ENCODE measurements around the gene PKNOX2.

Gene PKNOX2

DNA sequence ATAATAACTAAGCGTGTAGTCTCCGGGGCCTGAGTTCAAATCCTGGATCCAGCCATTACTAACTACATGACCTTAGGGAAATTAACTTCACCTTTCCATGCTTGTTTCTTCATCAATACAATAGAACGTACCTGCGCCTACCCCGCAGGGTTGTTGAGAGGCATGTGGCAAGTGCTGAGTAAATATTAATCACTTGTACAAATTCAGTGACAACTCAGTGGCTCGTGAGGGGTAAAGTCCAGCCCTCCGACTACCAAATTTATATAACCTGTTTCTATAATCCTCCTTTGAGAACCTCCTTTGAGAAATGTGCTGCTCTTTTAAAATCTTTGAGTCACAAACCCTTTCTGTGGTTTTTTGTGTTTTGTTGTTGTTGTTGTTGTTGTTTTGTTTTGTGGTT is 281.7 kb downstream of the PKNOX2 start:
- H3K9ac ChIP-seq (ENCODE audit: low read length in 5 of 5) = no peak overlapping the region
- H3K4me3 ChIP-seq (ENCODE audit: low read depth in 1 of 5, low read length in 5 of 5) = no peak overlapping the region
- no peak overlapping the region for H3K27ac ChIP-seq (ENCODE audit: low read depth, low read length)
- H3K36me3 ChIP-seq (ENCODE audit: control insufficient read depth in 5 of 5, insufficient read depth in 5 of 5, low read length in 5 of 5) = peaks cover 0 to 24% (median 4%) of the 10 kb centered on the region in 5 donors
- H3K9me3 ChIP-seq (ENCODE audit: control insufficient read depth in 5 of 5, low read length in 5 of 5) = no peaks in the 10 kb centered on the region
- H3K4me1 ChIP-seq (ENCODE audit: control insufficient read depth in 5 of 5, insufficient read depth in 5 of 5, low read length in 5 of 5) = peaks cover 0 to 15% (median 12%) of the 10 kb centered on the region in 5 donors
- no peaks in the 10 kb centered on the region for H3K27me3 ChIP-seq (ENCODE audit: control insufficient read depth in 5 of 5, insufficient read depth in 4 of 5, low read length in 5 of 5)

DNA sequence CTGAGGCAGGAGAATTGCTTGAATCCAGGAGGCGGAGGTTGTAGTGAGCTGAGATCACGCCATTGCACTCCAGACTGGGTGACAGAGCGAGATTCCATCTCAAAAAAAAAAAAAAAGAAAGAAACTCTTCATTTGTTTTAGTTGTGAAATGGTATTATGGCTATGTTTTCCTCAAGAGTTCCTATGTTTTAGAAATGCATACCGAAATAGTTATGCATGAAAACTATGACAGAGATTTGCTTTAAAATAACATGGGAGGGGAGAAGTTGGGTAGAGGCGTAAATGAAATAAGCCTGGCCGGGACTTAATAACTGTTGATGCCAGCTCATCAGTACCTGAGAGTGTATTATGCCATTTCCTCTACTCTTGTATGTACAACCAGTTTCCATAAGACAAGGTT is 283.2 kb downstream of the PKNOX2 start:
- H3K9me3 ChIP-seq (ENCODE audit: control insufficient read depth in 5 of 5, low read length in 5 of 5) = no peaks in the 10 kb centered on the region
- peaks cover 0 to 24% (median 4%) of the 10 kb centered on the region in 5 donors for H3K36me3 ChIP-seq (ENCODE audit: control insufficient read depth in 5 of 5, insufficient read depth in 5 of 5, low read length in 5 of 5)
- H3K4me1 ChIP-seq (ENCODE audit: control insufficient read depth in 5 of 5, insufficient read depth in 5 of 5, low read length in 5 of 5) = peaks cover 0 to 24% (median 13%) of the 10 kb centered on the region in 5 donors
- no peak overlapping the region for H3K27ac ChIP-seq (ENCODE audit: low read depth, low read length)
- no peak overlapping the region for H3K9ac ChIP-seq (ENCODE audit: low read length in 5 of 5)
- no peak overlapping the region for H3K4me3 ChIP-seq (ENCODE audit: low read depth in 1 of 5, low read length in 5 of 5)
- no peaks in the 10 kb centered on the region for H3K27me3 ChIP-seq (ENCODE audit: control insufficient read depth in 5 of 5, insufficient read depth in 4 of 5, low read length in 5 of 5)

DNA sequence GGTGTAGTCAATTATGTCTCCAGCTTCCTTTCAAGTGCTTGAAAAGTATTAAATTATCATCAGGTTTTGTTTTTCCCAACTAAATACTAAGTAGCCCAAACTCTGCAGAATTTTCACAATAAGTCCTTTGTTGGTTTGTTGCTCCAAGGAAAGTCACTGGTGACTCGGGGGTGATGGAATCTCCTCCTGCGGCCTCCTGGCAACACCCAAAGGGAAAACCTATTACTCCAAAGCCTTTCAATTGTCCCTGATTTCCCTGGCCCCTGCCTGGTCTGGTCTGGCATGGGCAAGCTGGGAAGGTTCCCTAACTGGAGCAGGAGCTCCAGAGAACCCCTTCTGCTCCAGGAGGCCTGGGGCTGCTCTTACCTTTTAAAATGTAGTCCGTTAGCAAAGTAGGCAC is 283.6 kb downstream of the PKNOX2 start:
- Histone ChIP-seq H3K27ac (ENCODE audit: low read depth, low read length) (no peak overlapping the region), H3K27me3 (ENCODE audit: control insufficient read depth in 5 of 5, insufficient read depth in 4 of 5, low read length in 5 of 5) (no peaks in the 10 kb centered on the region), H3K4me3 (ENCODE audit: low read depth in 1 of 5, low read length in 5 of 5) (no peak overlapping the region), H3K36me3 (ENCODE audit: control insufficient read depth in 5 of 5, insufficient read depth in 5 of 5, low read length in 5 of 5) (peaks cover 0 to 24% (median 4%) of the 10 kb centered on the region in 5 donors), H3K9me3 (ENCODE audit: control insufficient read depth in 5 of 5, low read length in 5 of 5) (no peaks in the 10 kb centered on the region), H3K4me1 (ENCODE audit: control insufficient read depth in 5 of 5, insufficient read depth in 5 of 5, low read length in 5 of 5) (peaks cover 0 to 20% (median 10%) of the 10 kb centered on the region in 5 donors), H3K9ac (ENCODE audit: low read length in 5 of 5) (no peak overlapping the region)

GRCh38 chr11:125449565-125449964 is 285.0 kb downstream of the PKNOX2 start:
- Histone ChIP-seq H3K27ac (ENCODE audit: low read depth, low read length) (no peak overlapping the region), H3K36me3 (ENCODE audit: control insufficient read depth in 5 of 5, insufficient read depth in 5 of 5, low read length in 5 of 5) (peaks cover 0 to 16% (median 4%) of the 10 kb centered on the region in 5 donors), H3K4me1 (ENCODE audit: control insufficient read depth in 5 of 5, insufficient read depth in 5 of 5, low read length in 5 of 5) (peaks cover 0 to 10% (median 0%) of the 10 kb centered on the region in 5 donors), H3K9me3 (ENCODE audit: control insufficient read depth in 5 of 5, low read length in 5 of 5) (no peaks in the 10 kb centered on the region), H3K9ac (ENCODE audit: low read length in 5 of 5) (no peak overlapping the region), H3K27me3 (ENCODE audit: control insufficient read depth in 5 of 5, insufficient read depth in 4 of 5, low read length in 5 of 5) (no peaks in the 10 kb centered on the region), H3K4me3 (ENCODE audit: low read depth in 1 of 5, low read length in 5 of 5) (no peak overlapping the region)

GRCh38 chr11:125451400-125452124 is 287.0 kb downstream of the PKNOX2 start:
- peaks cover 0 to 10% (median 0%) of the 10 kb centered on the region in 5 donors for H3K4me1 ChIP-seq (ENCODE audit: control insufficient read depth in 5 of 5, insufficient read depth in 5 of 5, low read length in 5 of 5)
- peaks cover 0 to 4% (median 0%) of the 10 kb centered on the region in 5 donors for H3K36me3 ChIP-seq (ENCODE audit: control insufficient read depth in 5 of 5, insufficient read depth in 5 of 5, low read length in 5 of 5)
- no peak overlapping the region for H3K4me3 ChIP-seq (ENCODE audit: low read depth in 1 of 5, low read length in 5 of 5)
- no peaks in the 10 kb centered on the region for H3K9me3 ChIP-seq (ENCODE audit: control insufficient read depth in 5 of 5, low read length in 5 of 5)
- H3K27ac ChIP-seq (ENCODE audit: low read depth, low read length) = no peak overlapping the region
- no peaks in the 10 kb centered on the region for H3K27me3 ChIP-seq (ENCODE audit: control insufficient read depth in 5 of 5, insufficient read depth in 4 of 5, low read length in 5 of 5)
- no peak overlapping the region for H3K9ac ChIP-seq (ENCODE audit: low read length in 5 of 5)

DNA sequence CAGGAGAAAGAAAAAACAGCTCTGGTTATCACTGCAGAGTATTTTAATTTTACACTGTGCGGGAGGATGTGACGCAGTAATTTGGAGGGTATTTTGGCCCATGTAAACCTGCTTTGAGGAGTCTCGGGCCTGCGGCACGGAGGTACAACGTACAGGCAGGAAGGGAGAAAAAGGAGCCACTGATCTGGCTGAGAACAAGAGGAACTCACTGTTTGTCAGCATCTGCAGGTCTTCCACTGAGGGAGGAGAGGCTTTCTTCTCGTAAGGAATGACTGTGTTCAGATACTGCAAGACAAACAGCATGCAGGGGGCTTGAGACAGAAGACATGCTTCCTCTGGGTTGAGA is 287.5 kb downstream of the PKNOX2 start:
- H3K4me1 ChIP-seq (ENCODE audit: control insufficient read depth in 5 of 5, insufficient read depth in 5 of 5, low read length in 5 of 5) = peaks cover 0 to 10% (median 0%) of the 10 kb centered on the region in 5 donors
- H3K9ac ChIP-seq (ENCODE audit: low read length in 5 of 5) = no peak overlapping the region

GRCh38 chr11:125454047-125454446 is 289.5 kb downstream of the PKNOX2 start:
- H3K4me1 ChIP-seq (ENCODE audit: control insufficient read depth in 5 of 5, insufficient read depth in 5 of 5, low read length in 5 of 5) = peaks cover 0 to 18% (median 8%) of the 10 kb centered on the region in 5 donors
- no peaks in the 10 kb centered on the region for H3K36me3 ChIP-seq (ENCODE audit: control insufficient read depth in 5 of 5, insufficient read depth in 5 of 5, low read length in 5 of 5)
- H3K4me3 ChIP-seq (ENCODE audit: low read depth in 1 of 5, low read length in 5 of 5) = no peak overlapping the region
- no peak overlapping the region for H3K9ac ChIP-seq (ENCODE audit: low read length in 5 of 5)
- no peaks in the 10 kb centered on the region for H3K9me3 ChIP-seq (ENCODE audit: control insufficient read depth in 5 of 5, low read length in 5 of 5)
- H3K27ac ChIP-seq (ENCODE audit: low read depth, low read length) = no peak overlapping the region
- H3K27me3 ChIP-seq (ENCODE audit: control insufficient read depth in 5 of 5, insufficient read depth in 4 of 5, low read length in 5 of 5) = no peaks in the 10 kb centered on the region

More for the DNA sequence above, 287.5 kb downstream of the PKNOX2 start:
- Histone ChIP-seq H3K27ac (ENCODE audit: low read depth, low read length) (no peak overlapping the region), H3K4me3 (ENCODE audit: low read depth in 1 of 5, low read length in 5 of 5) (no peak overlapping the region), H3K36me3 (ENCODE audit: control insufficient read depth in 5 of 5, insufficient read depth in 5 of 5, low read length in 5 of 5) (peaks cover 0 to 4% (median 0%) of the 10 kb centered on the region in 5 donors), H3K27me3 (ENCODE audit: control insufficient read depth in 5 of 5, insufficient read depth in 4 of 5, low read length in 5 of 5) (no peaks in the 10 kb centered on the region), H3K9me3 (ENCODE audit: control insufficient read depth in 5 of 5, low read length in 5 of 5) (no peaks in the 10 kb centered on the region)

- Histone ChIP-seq H3K9me3 (ENCODE audit: control insufficient read depth in 5 of 5, low read length in 5 of 5) (no peaks in the 10 kb centered on the region), H3K4me1 (ENCODE audit: control insufficient read depth in 5 of 5, insufficient read depth in 5 of 5, low read length in 5 of 5) (peaks cover 0 to 18% (median 8%) of the 10 kb centered on the region in 5 donors), H3K36me3 (ENCODE audit: control insufficient read depth in 5 of 5, insufficient read depth in 5 of 5, low read length in 5 of 5) (no peaks in the 10 kb centered on the region), H3K27me3 (ENCODE audit: control insufficient read depth in 5 of 5, insufficient read depth in 4 of 5, low read length in 5 of 5) (no peaks in the 10 kb centered on the region), H3K9ac (ENCODE audit: low read length in 5 of 5) (peak overlapping the region in 2 of 5 donors; percentile 26 to 50), H3K4me3 (ENCODE audit: low read depth in 1 of 5, low read length in 5 of 5) (peak overlapping the region in 4 of 5 donors; percentile 2 to 25 (median 15)), H3K27ac (ENCODE audit: low read depth, low read length) (no peak overlapping the region)
Measured at GRCh38 chr11:125455851-125456250, 291.3 kb downstream of the PKNOX2 start.

DNA sequence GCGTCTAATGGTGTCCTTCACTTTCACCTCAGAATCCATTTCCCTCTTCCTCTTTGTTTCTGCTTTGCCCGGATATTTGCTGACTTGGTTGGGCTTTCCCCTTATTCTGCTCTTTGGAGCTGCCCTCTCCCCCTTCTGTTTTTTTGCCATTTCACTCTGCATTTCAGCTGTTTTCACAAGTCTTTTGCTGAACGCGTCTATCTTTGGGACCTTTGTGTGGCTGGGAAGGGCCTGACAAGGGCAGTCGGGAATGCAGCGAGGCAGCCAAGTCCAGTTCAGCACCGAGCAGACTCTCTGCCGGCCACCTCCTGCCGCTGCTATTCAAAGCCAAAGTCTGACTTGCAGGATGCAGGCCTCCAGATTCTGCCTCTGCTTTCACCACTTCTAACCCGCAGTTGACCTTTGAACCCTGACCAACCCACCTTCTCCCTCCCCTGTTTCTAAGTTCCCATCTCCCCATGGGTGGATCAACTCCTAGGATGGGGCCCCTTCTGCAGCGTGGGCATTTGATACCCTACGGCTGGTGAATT is 293.3 kb downstream of the PKNOX2 start:
- Histone ChIP-seq H3K4me3 (ENCODE audit: low read depth in 1 of 5, low read length in 5 of 5) (peak overlapping the region in 1 of 5 donors; percentile 27), H3K27ac (ENCODE audit: low read depth, low read length) (peak overlapping the region; percentile 1), H3K4me1 (ENCODE audit: control insufficient read depth in 5 of 5, insufficient read depth in 5 of 5, low read length in 5 of 5) (peaks cover 0 to 8% (median 7%) of the 10 kb centered on the region in 5 donors), H3K27me3 (ENCODE audit: control insufficient read depth in 5 of 5, insufficient read depth in 4 of 5, low read length in 5 of 5) (no peaks in the 10 kb centered on the region), H3K9ac (ENCODE audit: low read length in 5 of 5) (no peak overlapping the region), H3K36me3 (ENCODE audit: control insufficient read depth in 5 of 5, insufficient read depth in 5 of 5, low read length in 5 of 5) (no peaks in the 10 kb centered on the region), H3K9me3 (ENCODE audit: control insufficient read depth in 5 of 5, low read length in 5 of 5) (no peaks in the 10 kb centered on the region)

DNA sequence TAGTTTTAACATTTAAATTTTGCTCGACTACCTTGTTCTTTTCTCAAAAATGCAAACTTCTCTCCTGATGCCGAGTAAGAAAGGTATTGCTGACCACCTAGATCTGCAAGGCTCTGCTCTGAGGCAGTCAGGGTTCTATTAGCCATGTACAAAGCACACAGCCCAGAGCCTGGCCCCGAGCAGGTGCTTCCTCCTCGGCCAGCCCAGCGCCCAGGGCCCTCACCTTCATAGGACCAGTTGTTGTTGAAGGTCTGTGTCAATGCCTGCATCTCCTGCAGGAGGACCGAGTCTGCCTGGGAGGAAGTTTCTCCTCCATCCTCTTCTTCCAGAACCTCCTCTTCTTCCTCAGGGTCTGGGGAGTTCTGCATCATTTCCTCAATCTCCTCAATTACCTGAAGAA is 295.7 kb downstream of the PKNOX2 start:
- no peak overlapping the region for H3K4me3 ChIP-seq (ENCODE audit: low read depth in 1 of 5, low read length in 5 of 5)
- no peaks in the 10 kb centered on the region for H3K27me3 ChIP-seq (ENCODE audit: control insufficient read depth in 5 of 5, insufficient read depth in 4 of 5, low read length in 5 of 5)
- H3K4me1 ChIP-seq (ENCODE audit: control insufficient read depth in 5 of 5, insufficient read depth in 5 of 5, low read length in 5 of 5) = peaks cover 0 to 8% (median 7%) of the 10 kb centered on the region in 5 donors
- H3K9me3 ChIP-seq (ENCODE audit: control insufficient read depth in 5 of 5, low read length in 5 of 5) = no peaks in the 10 kb centered on the region
- no peak overlapping the region for H3K27ac ChIP-seq (ENCODE audit: low read depth, low read length)
- H3K36me3 ChIP-seq (ENCODE audit: control insufficient read depth in 5 of 5, insufficient read depth in 5 of 5, low read length in 5 of 5) = no peaks in the 10 kb centered on the region
- no peak overlapping the region for H3K9ac ChIP-seq (ENCODE audit: low read length in 5 of 5)

Measured in subcutaneous abdominal adipose tissue (tissue), 5 donors.